HG03280 (cell line): ENCODE data around the gene VGLL4.

Source experiments
- ATAC-seq: cut with Tn5 transposase; IDR thresholded peaks from one replicate; pipeline ENCODE4 v1.9.1; 2021; ENCODE audit warnings: mild to moderate bottlenecking, moderate library complexity; ENCODE audit not compliant: unreplicated experiment

The VGLL4 gene

DNA sequence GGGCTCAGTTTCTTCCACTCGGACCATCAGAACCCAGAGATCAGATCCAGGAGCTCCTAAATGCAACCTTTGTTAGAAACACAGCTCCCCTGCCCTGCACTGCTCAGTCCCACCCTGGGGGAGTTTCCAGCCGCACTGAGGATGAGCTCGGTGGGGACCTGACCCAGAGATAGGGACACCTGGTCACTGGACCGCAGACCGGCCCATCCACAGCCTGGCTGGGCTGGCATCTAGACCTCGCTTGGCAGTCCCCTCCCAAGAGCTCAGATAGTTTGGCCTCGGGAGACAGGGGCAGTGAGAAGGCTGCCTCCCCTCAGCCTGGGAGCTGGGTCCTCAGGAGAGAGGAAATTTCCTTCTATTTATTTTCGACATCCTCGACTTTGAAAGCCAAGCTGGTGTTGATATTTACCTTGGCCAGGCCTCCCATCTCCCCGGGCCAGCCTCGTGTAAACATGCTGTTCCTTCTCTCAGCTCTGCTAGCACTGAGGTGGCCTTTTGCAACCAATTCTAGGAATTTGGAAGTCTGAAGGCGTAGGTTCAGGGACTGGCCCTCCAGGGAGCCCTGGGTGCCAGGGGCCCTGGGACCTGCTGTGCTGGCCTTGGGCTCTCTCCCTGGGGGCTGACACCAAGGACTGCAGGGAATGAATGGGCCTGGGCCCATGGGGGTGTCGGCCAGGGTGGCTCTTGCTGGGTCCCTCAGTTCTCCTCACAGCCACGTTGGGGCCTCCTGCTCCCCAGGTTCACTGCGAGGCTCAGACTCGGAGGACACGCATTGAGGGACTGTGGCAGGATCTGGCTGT, 90.1 kb downstream of the VGLL4 start:
- no peak for ATAC-seq

DNA sequence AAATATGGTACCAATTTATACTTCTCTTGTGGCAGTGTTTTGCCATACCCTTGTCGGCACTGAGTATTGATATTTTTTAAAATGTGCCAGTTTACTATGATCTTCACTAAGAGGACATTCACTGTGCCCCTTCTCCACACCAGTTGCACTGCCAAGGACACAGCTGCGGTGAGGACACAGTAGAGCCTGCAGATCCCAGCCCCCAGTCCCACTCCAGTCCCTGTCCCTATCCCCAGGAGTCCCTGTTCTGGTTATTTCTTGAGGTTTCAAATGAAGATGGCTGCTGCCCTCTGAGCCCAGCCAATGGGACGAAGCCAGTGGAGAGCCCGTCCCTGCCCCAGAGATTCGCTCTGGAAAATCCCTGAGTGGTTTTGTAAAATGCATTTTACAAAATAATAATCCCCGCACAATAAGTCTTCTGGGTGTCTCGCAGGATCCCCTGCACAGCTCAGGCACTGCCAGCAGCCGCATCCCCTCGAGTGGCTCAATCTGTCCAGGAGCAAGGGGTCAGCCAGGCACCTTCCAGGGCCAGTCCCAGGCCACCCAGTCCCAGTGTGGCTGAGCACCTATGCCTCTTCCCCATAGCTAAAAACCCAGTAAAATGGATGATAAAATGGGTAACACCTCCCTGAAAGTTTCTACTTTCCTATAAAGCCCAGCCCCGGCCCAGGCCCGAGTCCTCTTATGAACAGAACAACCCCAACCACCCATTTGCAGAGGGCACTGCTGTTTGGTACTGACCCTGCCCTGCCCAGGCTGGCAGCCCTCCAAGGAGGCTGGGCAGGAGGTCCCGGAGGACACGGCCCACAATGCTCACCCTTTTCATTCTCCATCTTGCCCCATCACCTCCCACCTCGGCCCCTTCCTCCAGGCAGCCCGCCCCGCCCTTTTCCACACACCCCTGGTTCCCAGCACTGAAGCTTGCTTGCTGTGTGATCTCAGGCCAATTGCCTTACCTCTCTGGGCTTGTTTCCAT, 91.1 kb downstream of the VGLL4 start:
- ATAC-seq, result no peak

DNA sequence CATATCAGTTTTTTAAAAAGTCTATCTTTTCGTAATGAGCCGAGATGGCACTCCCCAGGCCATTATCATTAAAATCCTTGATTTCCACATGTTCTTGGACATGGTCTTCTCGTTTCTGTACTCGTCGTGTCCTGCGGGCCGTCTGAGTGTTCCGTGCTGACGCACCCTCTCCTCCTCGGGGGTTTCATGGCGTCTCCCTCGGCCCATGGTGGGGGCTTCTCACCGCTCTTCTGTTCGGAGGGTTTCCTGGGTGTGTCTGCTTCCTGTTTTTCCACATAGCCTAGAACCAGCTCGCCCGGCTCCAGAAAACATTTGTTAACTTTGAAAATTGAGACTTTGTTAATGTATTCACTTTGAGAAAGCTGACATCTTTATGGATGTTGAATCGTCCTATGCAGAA, 92.7 kb downstream of the VGLL4 start:
- no peak for ATAC-seq

- no peak for ATAC-seq
These were observed 94.1 kb downstream of the VGLL4 start for GRCh38 chr3:11549580-11550140.

DNA sequence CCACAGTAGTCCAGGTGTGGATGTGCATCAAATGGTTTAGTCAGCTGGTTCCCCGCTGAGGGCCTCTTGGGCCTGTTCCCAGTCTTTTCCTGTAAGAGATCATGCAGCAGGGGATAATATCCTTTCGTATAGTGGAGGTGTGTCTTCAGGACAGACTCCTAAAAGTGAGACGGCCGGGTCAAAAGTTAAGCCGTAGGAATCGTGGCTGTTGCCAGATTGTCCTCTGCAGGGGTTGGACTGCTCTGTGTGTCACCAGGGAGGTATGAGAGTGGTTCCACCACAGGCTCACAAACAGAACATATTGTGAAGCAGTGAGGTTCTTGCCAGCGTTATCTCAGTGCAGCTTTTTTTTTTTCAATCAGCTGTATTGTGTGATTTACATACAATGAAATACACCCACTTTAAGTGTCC, 95.0 kb downstream of the VGLL4 start:
- no peak for ATAC-seq

- no peak for ATAC-seq
These were observed 96.2 kb downstream of the VGLL4 start for GRCh38 chr3:11547498-11547897.

DNA sequence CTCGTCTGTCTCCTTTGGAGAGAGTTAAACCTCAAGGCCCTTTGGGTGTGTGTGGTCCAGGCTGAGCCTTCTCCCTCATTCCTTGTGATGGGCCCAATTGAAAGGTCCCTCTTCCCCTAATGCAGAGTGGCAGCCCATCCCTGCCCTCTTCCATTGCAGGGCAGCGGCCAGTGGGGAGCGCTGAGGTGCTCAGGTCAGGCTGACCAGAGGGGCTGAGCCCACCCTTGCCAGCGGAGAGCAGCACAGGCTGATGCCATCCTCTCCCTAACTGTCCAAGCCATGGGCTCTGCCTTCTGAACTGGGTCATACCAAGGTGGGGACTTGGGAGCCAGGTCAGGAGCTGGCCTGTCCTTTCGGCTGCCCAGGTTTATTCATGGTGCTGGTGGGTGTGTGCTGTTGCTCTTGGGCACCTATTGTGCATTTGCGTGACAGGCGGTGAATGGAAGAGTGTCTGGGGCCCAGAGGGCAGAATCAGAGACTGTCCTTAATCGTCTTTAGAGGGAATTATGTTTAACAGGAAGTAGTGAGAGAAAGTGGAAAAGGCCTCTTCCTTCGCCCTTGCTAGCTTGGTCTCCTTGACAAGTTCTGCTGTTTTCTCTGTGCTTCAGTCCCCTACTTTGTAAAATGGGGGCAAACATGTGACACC, 96.9 kb downstream of the VGLL4 start:
- no peak for ATAC-seq

DNA sequence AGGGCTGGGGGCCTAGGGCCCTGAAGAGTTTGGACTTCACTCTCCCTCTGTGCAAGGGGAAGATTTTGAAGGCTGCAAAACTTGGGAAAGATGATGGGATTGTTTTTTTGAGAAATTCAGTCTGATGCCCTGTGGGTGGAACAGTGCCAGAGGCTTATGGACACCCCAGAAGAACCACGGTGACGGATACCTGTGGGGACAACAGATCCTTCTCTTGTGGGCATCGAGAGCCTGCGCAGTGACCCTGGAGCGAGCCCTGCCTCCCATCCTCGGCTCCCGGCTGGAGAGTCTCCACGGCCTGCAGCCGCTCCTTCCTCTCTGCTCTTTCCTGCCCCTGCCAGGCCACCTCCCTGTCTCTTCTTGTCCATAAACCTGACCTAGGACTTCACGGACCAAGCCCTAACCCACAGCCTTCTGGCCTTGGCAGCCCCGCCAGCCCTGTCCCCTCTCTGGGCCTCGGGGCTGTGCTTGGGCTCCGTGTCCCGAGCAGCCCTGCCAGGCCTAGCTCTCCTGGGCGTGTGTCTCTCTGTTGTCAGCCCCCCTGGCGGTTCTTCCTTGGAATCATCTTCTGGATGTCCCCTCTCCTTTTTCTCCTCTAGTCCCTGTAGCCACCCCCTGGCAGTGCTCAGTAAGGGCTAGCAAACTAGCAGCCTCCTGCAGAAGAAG, 98.4 kb downstream of the VGLL4 start:
- ATAC-seq, result no peak

DNA sequence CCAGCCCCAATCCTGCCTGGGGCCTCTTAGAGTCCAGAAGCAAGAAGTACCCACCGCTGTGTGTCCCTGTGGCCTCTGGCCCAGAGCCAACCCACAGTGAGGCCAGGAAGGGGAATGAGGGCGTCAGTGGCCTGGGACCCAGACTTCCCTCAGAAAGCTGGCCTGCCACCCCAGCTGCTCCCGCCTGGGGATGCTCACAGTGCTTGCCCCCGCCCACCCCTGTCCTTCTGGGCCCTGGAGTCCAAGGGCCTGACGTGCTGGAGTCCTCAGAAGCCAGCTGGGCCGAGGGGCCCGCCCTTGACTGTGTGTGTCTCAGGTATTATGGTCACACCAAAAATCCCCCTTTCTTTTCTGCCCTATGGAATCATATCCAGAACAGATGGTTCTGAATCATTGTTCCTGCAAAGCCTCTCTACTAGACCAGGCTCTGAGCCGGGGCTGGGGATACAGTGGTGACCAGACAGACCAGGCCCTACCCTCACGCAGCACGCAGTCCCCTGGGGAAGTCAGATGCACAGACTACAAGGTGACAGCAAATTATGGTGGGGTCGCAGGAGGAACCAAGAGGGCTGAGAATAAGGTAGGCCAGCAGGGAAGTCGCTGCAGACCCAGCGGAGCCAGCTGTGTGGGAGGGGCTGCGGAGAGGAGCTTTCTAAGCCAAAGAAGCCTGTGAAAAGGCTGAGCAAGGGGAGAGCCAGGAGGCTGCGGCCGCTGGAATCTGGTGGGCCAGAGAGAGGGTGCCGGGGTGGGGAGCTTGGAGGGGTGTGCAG, 99.1 kb downstream of the VGLL4 start:
- no peak for ATAC-seq

GRCh38 chr3:11543948-11544387, 99.7 kb downstream of the VGLL4 start:
- ATAC-seq, result no peak

GRCh38 chr3:11543141-11543947, 100.4 kb downstream of the VGLL4 start:
- ATAC-seq, result no peak

GRCh38 chr3:11542551-11542950, 101.2 kb downstream of the VGLL4 start:
- no peak for ATAC-seq

DNA sequence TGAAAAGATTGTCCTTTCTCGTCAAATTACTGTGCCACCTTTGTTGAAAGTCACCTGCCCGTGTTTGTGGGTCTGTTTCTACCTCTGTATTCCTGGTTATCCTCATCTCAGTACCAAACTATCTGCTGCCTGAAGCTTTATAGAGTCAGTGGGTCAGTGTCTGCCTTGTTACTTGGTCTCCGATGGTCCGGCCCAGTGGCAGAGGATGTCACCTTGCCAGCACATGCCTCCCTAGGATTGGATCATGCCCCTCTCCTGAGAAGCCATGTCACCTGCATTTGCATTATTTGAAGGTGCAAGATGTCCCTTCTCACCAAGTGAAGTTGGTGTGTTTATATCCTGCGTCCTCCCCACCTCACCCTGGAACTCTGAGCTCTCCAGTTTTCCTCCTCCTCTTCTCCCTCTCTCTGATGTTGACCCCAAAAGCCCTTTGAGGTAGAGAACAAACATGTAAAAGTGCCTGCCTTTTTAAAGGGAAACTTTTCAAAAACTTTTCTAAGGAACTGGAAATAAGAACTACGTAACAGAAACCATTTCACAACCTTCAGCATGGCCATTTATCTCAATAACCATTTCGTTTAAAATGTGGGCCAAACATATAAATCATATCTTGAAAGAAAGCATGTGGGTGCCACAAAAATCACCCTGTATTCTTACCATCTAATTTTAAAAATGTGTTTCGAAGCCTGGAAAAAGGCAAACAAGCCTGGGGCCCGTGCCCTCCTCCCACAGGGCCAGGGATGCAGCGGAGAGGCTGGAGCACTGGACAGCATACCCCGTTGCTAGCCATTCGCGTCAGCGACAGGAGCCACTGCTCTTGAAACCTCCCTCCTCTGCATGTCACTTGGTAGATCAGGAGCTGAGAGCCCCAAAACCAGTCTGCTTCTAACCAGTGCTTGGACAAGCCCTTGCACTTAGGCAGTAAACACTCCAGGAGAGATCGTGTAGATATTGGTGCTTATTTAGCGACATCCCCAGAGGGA, 102.1 kb downstream of the VGLL4 start:
- ATAC-seq, result no peak

GRCh38 chr3:11539677-11540076, 104.0 kb downstream of the VGLL4 start:
- no peak for ATAC-seq

- ATAC-seq, result no peak
These were observed 104.5 kb downstream of the VGLL4 start for GRCh38 chr3:11539218-11539617.

GRCh38 chr3:11538581-11538980, 105.1 kb downstream of the VGLL4 start:
- no peak for ATAC-seq

- ATAC-seq, result no peak
These were observed 106.6 kb downstream of the VGLL4 start for GRCh38 chr3:11536936-11537612.
